22Rv1 (cell line): ENCODE measurements around the gene CAMK2G.

Source experiments
- H3K27ac ChIP-seq: fragments of 450-650 bp; 2 replicates; pipeline ENCODE4 v1.5.1; 2017
- CTCF ChIP-seq: fragments of 450-650 bp; IDR thresholded peaks from 2 replicates; pipeline ENCODE4 v1.5.1; 2017; ENCODE audit warnings: mild to moderate bottlenecking
- ZFX ChIP-seq: fragments of 450-650 bp; IDR thresholded peaks from 2 replicates; pipeline ENCODE4 v1.6.1; 2017; ENCODE audit warnings: antibody characterized with exemption, borderline replicate concordance

The CAMK2G gene

GRCh38 chr10:73780301-73780700 is 94.1 kb downstream of the CAMK2G start:
- TF ChIP-seq ZFX (no peak), CTCF (no peak)
- H3K27ac ChIP-seq = peak overlapping the region; percentile 82

- peak overlapping the region; percentile 82; the same call in 1 of the 2 replicates for H3K27ac ChIP-seq
- TF ChIP-seq CTCF (no peak), ZFX (no peak)
These were observed 94.7 kb downstream of the CAMK2G start for GRCh38 chr10:73779539-73780197.

- TF ChIP-seq CTCF (no peak), ZFX (no peak)
- H3K27ac ChIP-seq = no peak overlapping the region
These were observed 95.3 kb downstream of the CAMK2G start for GRCh38 chr10:73779018-73779417.

GRCh38 chr10:73774637-73775036 is 99.7 kb downstream of the CAMK2G start:
- TF ChIP-seq ZFX (no peak), CTCF (no peak)
- H3K27ac ChIP-seq = no peak overlapping the region

GRCh38 chr10:73773152-73773879 is 101.0 kb downstream of the CAMK2G start:
- TF ChIP-seq CTCF (no peak), ZFX (no peak)
- peak overlapping the region; percentile 96 for H3K27ac ChIP-seq

GRCh38 chr10:73772281-73773151 is 101.8 kb downstream of the CAMK2G start:
- peak overlapping the region; percentile 96 for H3K27ac ChIP-seq
- TF ChIP-seq CTCF (peak; percentile 19; the same call in 1 of the 2 replicates), ZFX (no peak)
